CD4-positive, alpha-beta T cell (primary cell): Measurements from ENCODE around the gene XIAP. TPM values are rescaled to one million over a fixed set of nuclear protein-coding genes. Genes with fewer than 3 reads are reported as not detected.

ENCODE experiments used
- total RNA-seq, 174 experiments: library from RNA in 2 of 174; stranded (reverse) in 2 of 174; gene quantifications; one replicate each; pipeline ENCODE4 v1.2.3 and lab custom pipeline; 2021 to 2026

The XIAP gene
- total RNA-seq, 2 experiments from 2014 or later: 20.9 to 26.0 TPM

Other genes starting within 250 kb of the XIAP start
- 10 to 100 TPM; 61.1 to 62.8 TPM for gene THOC2, start 127.0 kb upstream of the XIAP start, total RNA-seq
- gene STAG2, start 101.7 kb downstream of the XIAP start, total RNA-seq: 10 to 100 TPM; 84.7 to 89.4 TPM